MV-4-11 (cell line): ENCODE data around the gene PLEKHA7.
"Not testable (repeated sequence)": the region's sequence is repeated elsewhere in the genome, so short reads cannot be mapped to it uniquely, and the experiment has no call there.

Experiments used
- DNase-seq: peaks from one replicate; lab custom pipeline; 2025; lab: John Stamatoyannopoulos, UW

Gene PLEKHA7

DNA sequence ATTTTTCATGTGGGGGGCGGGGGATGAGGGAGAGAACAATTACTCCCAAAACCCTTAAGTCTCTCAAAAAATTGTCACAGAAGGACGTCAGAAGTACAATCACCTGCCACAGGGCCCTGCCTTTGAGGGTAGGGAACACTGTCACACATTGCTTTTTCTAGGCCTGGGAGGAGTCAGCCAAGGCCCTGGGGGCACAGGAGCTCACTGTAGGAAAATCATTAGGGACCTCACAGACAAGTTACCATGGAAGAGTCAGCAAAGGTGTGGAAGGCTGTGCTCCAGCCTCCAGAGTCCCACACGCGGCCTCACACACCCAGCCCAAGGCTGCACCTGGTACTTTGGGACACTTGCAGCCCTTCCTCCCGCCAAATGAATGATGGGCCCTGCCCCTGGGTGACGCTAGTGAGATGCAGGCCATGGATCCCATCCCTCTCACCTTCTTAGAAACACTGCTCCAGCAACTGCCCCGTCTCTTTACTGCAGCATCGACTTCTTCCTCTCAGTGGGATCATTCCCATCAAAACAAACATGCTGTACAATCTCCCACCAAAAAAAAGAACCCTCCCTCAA, 3.3 kb downstream of the PLEKHA7 start:
- DNase-seq: no peak

DNA sequence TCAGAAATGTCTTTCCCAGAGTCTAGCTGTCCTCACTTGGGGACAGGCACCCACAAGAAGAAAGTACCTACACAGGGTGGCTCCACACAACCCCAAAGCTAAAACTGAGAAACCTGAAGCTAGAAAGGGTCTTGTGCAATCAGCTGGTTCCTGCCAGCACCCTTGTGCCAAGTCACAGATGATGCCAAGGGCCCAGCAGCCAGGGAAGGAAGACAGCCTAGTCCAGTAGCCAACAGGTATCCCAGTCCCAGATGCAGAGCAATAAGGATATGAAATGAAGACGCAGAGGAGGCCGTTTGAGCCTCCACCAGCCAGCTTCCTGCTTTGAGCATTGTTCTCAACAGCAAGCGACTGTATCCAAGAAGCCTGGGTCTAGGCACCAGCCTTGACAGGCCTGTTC, 6.1 kb downstream of the PLEKHA7 start:
- no peak for DNase-seq

DNA sequence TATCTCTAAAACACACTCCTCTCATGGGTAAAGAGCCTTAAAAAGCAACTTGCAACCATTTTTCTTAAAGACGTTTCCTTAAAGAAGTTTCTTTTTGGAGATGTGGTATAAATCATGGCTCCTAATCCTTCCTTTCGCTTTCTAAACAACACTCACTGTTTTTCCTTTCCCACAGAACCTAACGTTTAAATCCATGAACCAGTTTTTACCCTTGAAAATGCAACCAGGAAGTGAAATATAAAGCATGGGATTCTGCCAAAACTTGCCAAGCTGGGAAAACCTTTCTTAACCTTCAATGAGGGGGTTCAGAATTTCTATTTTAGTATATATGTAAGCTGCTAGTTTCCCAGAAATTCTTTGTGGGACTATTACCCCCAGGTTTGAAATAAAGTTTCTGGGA, 8.6 kb downstream of the PLEKHA7 start:
- DNase-seq: peak; percentile 21

- no peak for DNase-seq
Measured at GRCh38 chr11:17004486-17005148, 9.6 kb downstream of the PLEKHA7 start.

- DNase-seq: no peak
Measured at GRCh38 chr11:17003426-17003825, 10.8 kb downstream of the PLEKHA7 start.

GRCh38 chr11:17002543-17002942, 11.7 kb downstream of the PLEKHA7 start:
- DNase-seq: no peak

GRCh38 chr11:17001806-17002205, 12.4 kb downstream of the PLEKHA7 start:
- DNase-seq: no peak

DNA sequence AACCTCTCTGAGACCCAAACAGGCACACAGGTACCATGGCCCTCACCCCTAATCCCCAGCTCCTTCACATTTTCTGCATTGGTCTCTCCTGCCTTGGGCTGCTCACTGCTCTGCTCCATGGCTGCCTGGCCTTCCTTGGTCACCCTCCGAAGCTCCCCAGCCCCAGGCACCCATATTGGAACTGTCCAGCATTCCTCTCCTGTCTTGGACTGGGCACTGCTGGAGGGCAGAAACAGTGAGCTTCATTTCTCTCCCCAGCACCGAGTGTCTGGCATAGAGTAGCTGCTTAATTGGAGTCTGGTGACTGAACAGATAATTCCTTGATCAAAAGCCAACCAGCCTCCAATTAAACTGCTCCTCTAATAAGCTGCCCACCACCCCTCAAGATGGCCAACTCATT, 13.2 kb downstream of the PLEKHA7 start:
- DNase-seq: no peak

DNA sequence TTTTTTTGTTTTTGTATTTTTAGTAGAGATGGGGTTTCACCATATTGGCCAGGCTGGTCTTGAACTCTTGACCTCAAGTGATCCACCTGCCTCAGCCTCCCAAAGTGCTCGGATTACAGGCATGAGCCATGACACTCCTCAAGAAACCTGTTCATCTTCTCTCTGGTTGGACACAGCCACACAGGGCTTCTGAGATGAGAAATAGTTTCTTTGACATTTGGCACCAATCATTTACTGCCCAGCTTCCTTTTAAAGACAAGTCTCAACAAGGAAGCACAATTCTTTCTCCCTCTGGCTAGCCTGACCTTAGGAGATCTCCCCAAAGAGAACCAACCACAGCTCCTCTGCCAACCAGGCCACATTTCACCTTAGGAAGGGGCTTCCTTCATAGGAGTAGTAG, 14.0 kb downstream of the PLEKHA7 start:
- not testable (repeated sequence) for DNase-seq

GRCh38 chr11:16999116-16999515, 15.1 kb downstream of the PLEKHA7 start:
- no peak for DNase-seq

- DNase-seq: no peak
Measured at GRCh38 chr11:16997624-16998023, 16.6 kb downstream of the PLEKHA7 start.

GRCh38 chr11:16993495-16993894, 20.7 kb downstream of the PLEKHA7 start:
- no peak for DNase-seq

- no peak for DNase-seq
Measured at GRCh38 chr11:16992846-16993245, 21.4 kb downstream of the PLEKHA7 start.

- DNase-seq: no peak
Measured at GRCh38 chr11:16989554-16989953, 24.7 kb downstream of the PLEKHA7 start.

- no peak for DNase-seq
Measured at GRCh38 chr11:16987205-16987568, 27.0 kb downstream of the PLEKHA7 start.

- no peak for DNase-seq
Measured at GRCh38 chr11:16986434-16987204, 27.6 kb downstream of the PLEKHA7 start.

- DNase-seq: no peak
Measured at GRCh38 chr11:16985297-16985696, 28.9 kb downstream of the PLEKHA7 start.

DNA sequence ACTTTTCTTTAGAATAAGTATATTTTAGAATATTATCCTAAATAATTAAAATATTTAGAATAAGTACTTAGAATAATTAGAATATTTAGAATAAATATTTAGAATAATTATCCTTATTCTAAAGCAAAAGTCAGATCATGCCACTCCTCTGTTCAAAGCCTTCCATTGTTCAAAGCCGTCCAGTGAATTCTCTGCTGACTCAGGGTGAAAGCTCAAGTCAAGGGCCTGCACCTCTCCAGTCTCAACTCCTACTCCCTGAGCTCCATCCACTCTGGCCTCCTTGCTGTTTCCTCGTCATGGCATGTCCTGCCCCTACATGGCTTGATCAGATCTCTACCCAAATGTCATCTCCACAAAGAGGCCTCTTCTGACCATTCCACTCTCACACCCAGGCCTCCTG, 30.0 kb downstream of the PLEKHA7 start:
- DNase-seq: no peak

DNA sequence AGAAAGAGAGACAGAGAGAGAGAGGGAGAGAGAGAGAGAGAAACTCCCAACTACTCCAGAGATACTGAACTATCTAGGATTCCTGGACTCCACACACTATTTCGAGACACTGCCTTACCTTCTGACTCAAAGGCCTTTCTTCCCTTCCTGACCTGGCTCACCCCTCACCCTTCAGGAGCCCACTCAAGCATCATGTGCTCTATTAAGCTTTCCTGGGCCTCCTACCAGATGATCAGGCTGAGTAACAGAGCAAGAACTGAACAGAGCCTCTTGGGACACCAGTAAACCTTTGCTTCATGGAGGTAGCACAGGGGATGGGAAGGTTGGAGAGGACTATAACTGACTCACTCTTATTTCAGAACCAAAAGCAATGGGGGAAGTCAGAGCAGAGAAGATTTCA, 31.4 kb downstream of the PLEKHA7 start:
- DNase-seq: no peak

DNA sequence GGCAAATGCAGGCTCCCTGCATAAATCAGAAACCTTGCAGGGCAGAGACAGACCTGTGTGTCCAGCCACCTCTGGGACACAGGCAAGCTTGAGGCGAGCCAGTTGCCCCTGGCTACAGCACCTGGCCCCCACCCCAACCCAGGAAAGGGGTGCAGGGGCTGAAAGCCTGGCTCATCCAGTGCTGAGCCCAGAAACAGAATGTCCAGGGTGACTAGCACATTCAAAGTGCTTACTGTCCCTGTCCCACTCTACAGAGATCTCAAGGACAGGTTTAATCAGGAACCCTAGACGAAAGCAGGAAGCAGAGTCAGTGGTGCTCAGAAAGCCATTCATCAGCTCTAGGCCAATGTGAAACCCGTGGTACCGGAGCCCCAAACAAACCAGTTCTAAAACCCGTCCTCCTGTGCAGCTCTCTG, 31.9 kb downstream of the PLEKHA7 start:
- no peak for DNase-seq

DNA sequence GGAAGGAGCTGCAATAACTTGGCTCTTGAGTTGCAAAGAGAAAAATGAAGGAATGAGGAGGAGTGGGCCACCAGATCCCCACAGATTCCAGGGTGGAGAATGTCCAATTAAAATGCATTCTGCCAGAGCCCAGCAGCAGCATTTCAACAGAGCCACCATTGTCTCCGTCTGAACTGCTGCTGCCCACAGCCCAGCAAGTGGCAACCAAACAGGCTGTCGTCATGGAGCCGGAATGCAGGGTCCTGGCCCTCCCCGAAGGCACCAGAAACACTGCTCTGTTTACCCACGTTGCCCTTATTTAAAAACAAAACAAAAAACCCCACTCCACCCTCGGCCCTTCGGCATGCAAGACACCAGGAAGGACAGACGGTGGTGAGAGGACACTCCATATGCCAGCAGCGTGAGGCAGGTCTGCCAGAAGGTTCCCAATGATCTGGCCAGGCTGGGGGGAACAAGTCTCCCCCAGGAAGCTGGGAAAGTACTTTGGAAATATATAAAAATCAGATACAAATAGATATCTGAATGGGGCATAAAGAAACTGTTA, 32.5 kb downstream of the PLEKHA7 start:
- DNase-seq: no peak

DNA sequence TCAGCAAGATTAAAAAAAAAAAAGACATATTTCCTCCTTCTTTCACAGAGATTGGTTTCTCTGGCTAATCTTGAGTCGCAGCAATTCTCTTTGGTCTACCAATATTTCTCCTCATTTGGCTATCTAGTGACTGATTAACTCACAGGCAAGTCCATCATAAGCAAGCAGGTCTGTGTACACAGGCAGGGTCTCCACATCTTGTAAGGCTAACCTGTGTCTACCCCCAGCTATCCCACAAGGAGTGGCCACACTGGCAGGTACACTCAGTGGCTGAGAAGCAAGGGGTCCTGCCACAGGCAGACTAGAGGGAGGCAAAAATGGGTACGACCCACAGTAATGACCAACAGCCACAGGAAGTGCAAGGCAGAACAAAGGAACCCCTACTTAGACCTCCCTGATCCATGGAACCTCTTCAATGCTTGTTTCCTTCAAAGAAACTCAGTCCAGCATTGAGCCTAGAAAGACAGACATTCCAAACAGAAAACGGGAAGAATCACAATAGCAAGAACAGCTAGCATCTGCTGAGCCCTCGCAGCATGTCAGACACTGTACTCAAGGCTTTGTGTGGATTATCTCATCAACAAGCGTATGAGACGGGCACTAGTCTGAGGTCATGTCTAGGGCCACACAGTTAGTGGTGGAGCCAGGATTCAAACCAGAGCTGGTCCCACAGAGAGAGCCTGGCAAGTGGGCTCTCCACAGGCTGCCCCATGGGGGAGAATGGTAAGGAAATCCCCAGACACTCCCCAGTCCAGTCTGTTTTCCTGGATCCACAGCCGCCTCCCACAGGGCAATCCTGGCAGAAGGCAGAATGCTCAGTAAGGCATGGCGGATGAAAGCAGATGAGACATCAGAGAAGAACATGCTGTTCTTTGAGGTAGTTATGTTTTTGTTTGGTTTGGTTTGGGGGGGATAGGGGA, 34.3 kb downstream of the PLEKHA7 start:
- DNase-seq: no peak
